HEK293 (cell line): ENCODE measurements around the gene ZDHHC14.

ENCODE experiments used
- BCL11A ChIP-seq: fragments of 450-650 bp; formaldehyde crosslinking; IDR thresholded peaks from 2 replicates; pipeline ENCODE4 v1.5.1; 2016; ENCODE audit warnings: low read depth, missing biosample characterization, missing genetic modification characterization
- CTCF ChIP-seq: fragments of 450-650 bp; formaldehyde crosslinking; IDR thresholded peaks from 2 replicates; pipeline ENCODE4 v1.5.1; 2016; ENCODE audit warnings: missing biosample characterization, missing genetic modification characterization
- GLIS1 ChIP-seq: fragments of 450-650 bp; formaldehyde crosslinking; IDR thresholded peaks from 2 replicates; pipeline ENCODE4 v1.5.1; 2016; ENCODE audit warnings: missing biosample characterization, missing genetic modification characterization
- HOXA7 ChIP-seq: sonication (generic); formaldehyde crosslinking; IDR thresholded peaks from 2 replicates; pipeline ENCODE4 v1.8.1; 2022; ENCODE audit warnings: missing genetic modification reagents, borderline replicate concordance
- KLF9 ChIP-seq: fragments of 450-650 bp; formaldehyde crosslinking; IDR thresholded peaks from 2 replicates; pipeline ENCODE4 v1.5.1; 2016; ENCODE audit warnings: missing biosample characterization, missing genetic modification characterization, low read depth
- OVOL3 ChIP-seq: fragments of 450-650 bp; formaldehyde crosslinking; IDR thresholded peaks from 2 replicates; pipeline ENCODE4 v1.5.1; 2016; ENCODE audit warnings: missing biosample characterization, missing genetic modification characterization
- ZBTB8A ChIP-seq: fragments of 450-650 bp; formaldehyde crosslinking; IDR thresholded peaks from 2 replicates; pipeline ENCODE4 v1.5.1; 2016; ENCODE audit warnings: missing biosample characterization, missing genetic modification characterization
- ZNF155 ChIP-seq: fragments of 450-650 bp; formaldehyde crosslinking; IDR thresholded peaks from 2 replicates; pipeline ENCODE4 v1.5.1; 2016; ENCODE audit warnings: missing biosample characterization, missing genetic modification characterization
- ZNF211 ChIP-seq: fragments of 450-650 bp; formaldehyde crosslinking; IDR thresholded peaks from 2 replicates; pipeline ENCODE4 v1.5.1; 2016; ENCODE audit warnings: low read depth, missing biosample characterization, missing genetic modification characterization
- ZNF24 ChIP-seq: fragments of 450-650 bp; formaldehyde crosslinking; IDR thresholded peaks from 2 replicates; pipeline ENCODE4 v1.5.1; 2016; ENCODE audit warnings: missing biosample characterization, missing genetic modification characterization
- ZNF549 ChIP-seq: fragments of 450-650 bp; IDR thresholded peaks from 2 replicates; pipeline ENCODE4 v1.5.1; 2018; ENCODE audit warnings: missing biosample characterization, missing genetic modification characterization, mild to moderate bottlenecking, inconsistent platforms, moderate library complexity
- ZSCAN23 ChIP-seq: fragments of 450-650 bp; formaldehyde crosslinking; IDR thresholded peaks from 2 replicates; pipeline ENCODE4 v1.5.1; 2016; ENCODE audit warnings: missing biosample characterization, missing genetic modification characterization

- no peak for TF ChIP-seq CTCF
- TF ChIP-seq GLIS1, result no peak
- TF ChIP-seq HOXA7 (CRISPR knock-in tag), result no peak
- TF ChIP-seq ZBTB8A (tag by site-specific recombination), result no peak
- TF ChIP-seq ZSCAN23, result no peak
- TF ChIP-seq ZNF549 (tag by site-specific recombination), result no peak
- no peak for TF ChIP-seq BCL11A (tag by site-specific recombination)
- TF ChIP-seq ZNF24 (tag by site-specific recombination), result no peak
- no peak for TF ChIP-seq ZNF155
- no peak for TF ChIP-seq KLF9 (tag by site-specific recombination)
- no peak for TF ChIP-seq OVOL3 (tag by site-specific recombination)
- no peak for TF ChIP-seq ZNF211 (tag by site-specific recombination)
These were observed 291.9 kb downstream of the ZDHHC14 start for GRCh38 chr6:157672726-157673412.
